Activated naive CD4-positive, alpha-beta T cell treated with anti-CD3 and anti-CD28 coated beads, Interleukin-2, amount 50 U/mL, for 16 hours (primary cell): Measurements from ENCODE around the gene XYLT2.
"Not testable (repeated sequence)": the region's sequence is repeated elsewhere in the genome, so short reads cannot be mapped to it uniquely, and the experiment has no call there.

ENCODE experiments used
- DNase-seq: peaks from one replicate; pipeline ENCODE4 v3.0.0-alpha.2; 2020

The XYLT2 gene

GRCh38 chr17:50345432-50346312 is at the start of gene XYLT2:
Gene XYLT2, plus strand, starts transcription at chr17:50346126. Its CDS starts 15 bp downstream, at chr17:50346141.
- DNase-seq, result peak; percentile 92

- peak; percentile 81 for DNase-seq
Measured at GRCh38 chr17:50297407-50297865, 48.5 kb upstream of the XYLT2 start.

GRCh38 chr17:50298018-50298417 is 47.9 kb upstream of the XYLT2 start:
- no peak for DNase-seq

GRCh38 chr17:50299776-50300175 is 46.1 kb upstream of the XYLT2 start:
- no peak for DNase-seq

- not testable (repeated sequence) for DNase-seq
Measured at GRCh38 chr17:50300824-50301223, 45.1 kb upstream of the XYLT2 start.

GRCh38 chr17:50301891-50302584 is 43.9 kb upstream of the XYLT2 start:
- DNase-seq, result no peak

GRCh38 chr17:50303051-50303450 is 42.9 kb upstream of the XYLT2 start:
- no peak for DNase-seq

GRCh38 chr17:50303596-50303995 is 42.3 kb upstream of the XYLT2 start:
- no peak for DNase-seq

- DNase-seq, result no peak
Measured at GRCh38 chr17:50304781-50305404, 41.0 kb upstream of the XYLT2 start.

- DNase-seq, result no peak
Measured at GRCh38 chr17:50307654-50308053, 38.3 kb upstream of the XYLT2 start.

GRCh38 chr17:50308666-50309065 is 37.3 kb upstream of the XYLT2 start:
- DNase-seq, result no peak

- no peak for DNase-seq
Measured at GRCh38 chr17:50310455-50311111, 35.3 kb upstream of the XYLT2 start.

GRCh38 chr17:50311112-50311460 is 34.8 kb upstream of the XYLT2 start:
- no peak for DNase-seq

- DNase-seq, result no peak
Measured at GRCh38 chr17:50311483-50311882, 34.4 kb upstream of the XYLT2 start.

GRCh38 chr17:50312308-50312707 is 33.6 kb upstream of the XYLT2 start:
- DNase-seq, result no peak

GRCh38 chr17:50314456-50315011 is 31.4 kb upstream of the XYLT2 start:
- no peak for DNase-seq

- DNase-seq, result no peak
Measured at GRCh38 chr17:50316016-50316587, 29.8 kb upstream of the XYLT2 start.

GRCh38 chr17:50316660-50317059 is 29.3 kb upstream of the XYLT2 start:
- DNase-seq, result not testable (repeated sequence)

- DNase-seq, result no peak
Measured at GRCh38 chr17:50317121-50317520, 28.8 kb upstream of the XYLT2 start.

GRCh38 chr17:50318501-50319285 is 27.2 kb upstream of the XYLT2 start:
- DNase-seq, result no peak

GRCh38 chr17:50319306-50320004 is 26.5 kb upstream of the XYLT2 start:
- no peak for DNase-seq
